Limb (tissue), 2 donors: ENCODE measurements around the gene OLFML3.
A peak's percentile ranks its signal among the peaks of the same experiment; 100 is the strongest.

Experiments
- DNase-seq, 2 donors: peaks; one replicate each; pipeline ENCODE4 v3.0.0-alpha.2; 2016; ENCODE audit errors: extremely low spot score in 2 of 2

Gene OLFML3, protein sequence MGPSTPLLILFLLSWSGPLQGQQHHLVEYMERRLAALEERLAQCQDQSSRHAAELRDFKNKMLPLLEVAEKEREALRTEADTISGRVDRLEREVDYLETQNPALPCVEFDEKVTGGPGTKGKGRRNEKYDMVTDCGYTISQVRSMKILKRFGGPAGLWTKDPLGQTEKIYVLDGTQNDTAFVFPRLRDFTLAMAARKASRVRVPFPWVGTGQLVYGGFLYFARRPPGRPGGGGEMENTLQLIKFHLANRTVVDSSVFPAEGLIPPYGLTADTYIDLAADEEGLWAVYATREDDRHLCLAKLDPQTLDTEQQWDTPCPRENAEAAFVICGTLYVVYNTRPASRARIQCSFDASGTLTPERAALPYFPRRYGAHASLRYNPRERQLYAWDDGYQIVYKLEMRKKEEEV

DNA sequence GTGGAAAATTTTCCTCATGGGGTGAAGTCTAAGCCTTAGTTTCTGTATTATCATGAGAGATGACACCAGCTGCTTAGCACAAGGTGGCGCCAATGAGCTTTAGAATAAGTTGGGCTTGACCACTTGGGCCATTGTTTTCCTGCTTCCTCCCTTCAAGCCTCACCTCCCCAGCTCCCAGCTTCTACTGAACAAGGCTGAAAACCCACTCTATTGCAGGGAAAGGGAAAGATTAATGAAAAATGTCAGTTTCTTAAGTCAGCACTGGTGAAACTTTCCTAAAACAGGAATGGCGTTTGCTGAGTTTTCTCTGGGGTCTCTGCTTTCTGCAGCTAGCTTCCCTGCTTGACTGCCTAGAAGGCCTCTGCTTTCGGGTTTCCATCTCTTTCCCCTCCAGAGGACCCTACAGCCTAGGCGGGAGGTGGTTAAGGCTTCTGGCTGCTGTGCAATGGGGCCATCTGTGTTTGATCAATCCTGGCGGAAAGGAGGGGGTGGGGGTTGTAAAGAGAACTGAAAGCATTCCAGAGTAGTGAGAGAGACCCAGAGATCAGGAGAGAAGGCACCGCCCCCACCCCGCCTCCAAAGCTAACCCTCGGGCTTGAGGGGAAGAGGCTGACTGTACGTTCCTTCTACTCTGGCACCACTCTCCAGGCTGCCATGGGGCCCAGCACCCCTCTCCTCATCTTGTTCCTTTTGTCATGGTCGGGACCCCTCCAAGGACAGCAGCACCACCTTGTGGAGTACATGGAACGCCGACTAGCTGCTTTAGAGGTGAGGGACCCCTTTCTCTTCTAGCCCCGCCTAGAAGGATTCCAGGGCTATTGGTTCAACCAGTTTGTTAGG lies at the start of gene OLFML3:
Gene OLFML3, plus strand, starts transcription at position 612 of the 840 bp plus-strand sequence. Its CDS starts 43 bp downstream, at position 655.
- DNase-seq: peak; percentile 88 to 92

DNA sequence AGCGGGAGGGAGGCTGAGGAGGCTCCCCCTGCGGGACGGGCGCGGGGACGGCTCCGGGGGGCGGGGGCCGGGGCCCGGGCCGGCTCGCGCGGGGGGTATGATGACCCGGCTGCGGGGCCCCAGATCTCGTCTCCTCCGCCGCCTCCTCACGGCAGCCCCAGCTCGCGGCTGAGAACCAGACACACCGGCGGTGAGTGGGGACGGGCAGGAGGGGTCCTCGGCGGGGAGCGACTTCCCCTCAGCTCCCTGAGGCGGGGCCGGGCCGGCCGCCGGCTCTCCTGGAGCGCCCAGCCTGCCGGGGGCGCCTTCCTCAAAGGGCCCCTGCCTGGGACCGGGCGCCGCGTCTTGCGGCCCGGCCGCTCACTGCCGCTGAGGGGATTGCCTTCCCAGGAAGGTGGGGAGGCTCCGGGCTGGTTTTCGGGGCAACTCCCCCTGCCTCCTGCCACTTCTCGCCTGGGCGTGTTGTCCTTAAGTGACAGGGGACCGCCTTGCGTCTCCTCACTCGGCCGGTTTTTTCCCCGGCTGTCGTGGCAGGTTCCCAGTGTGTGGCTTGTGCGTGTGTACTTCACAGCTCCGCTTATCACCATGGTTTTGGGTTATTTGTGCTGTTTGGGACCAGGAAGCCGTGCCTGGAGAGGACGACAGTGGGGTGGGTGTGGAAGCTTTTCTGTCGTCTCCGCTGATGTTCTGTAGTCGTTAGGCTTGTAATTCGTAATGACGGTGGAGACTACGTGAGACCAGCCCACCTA lies 49.4 kb upstream of the OLFML3 start:
- DNase-seq: peak in 1 of 2 donors; percentile 15

DNA sequence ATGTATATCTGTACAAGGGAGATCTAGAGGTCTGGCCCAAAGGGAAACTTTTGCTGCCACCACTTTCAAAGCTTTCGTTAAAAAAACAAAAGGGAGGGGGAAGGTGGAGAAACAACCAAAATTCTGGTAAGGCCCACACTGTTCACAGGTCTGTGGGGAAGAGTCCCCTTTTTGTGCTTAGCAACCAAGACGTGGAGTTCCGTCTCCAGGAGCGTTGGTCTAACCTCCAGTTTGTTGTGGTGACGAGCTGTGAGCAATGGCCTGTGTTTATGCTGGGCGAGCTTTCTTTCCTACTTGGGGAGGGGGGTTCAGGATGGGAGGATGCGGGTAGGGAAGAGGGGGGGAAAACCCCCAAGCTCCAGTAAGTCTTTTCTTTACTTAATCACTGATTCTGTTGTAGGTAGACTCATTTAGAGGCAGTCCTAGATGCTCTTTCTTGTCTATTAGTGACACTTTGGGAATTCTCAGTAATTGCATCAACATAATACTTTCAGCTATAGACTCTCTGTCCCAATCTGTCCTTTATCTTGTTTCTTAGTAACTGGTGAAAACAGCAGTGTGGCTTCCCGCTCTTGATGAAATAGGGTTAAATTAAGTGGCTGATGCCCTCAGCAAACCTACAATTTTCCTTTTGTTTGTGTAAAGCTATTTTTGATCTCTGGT lies 48.6 kb upstream of the OLFML3 start:
- peak; percentile 55 to 58 for DNase-seq

DNA sequence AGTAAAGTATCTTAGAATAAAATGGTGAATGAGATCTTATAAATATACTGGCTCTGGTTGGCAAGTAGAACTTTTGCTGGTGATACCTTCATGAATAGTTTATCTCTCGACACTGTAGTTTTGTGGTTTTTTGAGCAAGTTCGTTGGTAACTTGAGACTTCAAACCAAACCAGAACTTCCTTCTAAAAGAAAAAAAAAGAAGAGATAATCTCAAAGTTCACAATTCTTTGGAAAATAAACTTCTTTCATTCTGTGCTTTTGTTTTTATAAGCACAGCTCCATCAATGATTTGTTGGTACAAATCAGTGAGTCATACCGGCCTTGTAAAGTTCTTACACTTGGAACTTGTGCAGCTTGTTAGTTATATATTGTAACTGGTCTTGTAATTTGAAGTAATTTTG lies 47.8 kb upstream of the OLFML3 start:
- no peak for DNase-seq

DNA sequence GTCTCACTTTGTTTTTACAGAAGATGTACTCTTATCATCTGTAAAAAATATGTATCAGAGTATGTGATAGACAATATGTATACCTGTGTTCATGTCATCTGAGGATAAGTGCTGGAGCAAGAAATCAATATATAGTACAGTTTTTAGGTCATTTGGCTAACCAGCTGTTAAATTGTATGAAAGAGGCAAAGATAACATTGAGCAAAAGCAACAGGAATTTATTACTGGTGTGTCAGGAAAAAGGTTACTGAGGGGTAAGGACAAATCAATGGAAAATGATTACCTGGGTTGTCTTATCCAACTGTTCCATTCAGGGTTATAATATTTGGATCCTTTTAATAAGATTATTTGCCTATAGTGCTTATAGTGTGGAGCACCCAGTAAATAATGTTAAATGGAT lies 45.3 kb upstream of the OLFML3 start:
- no peak for DNase-seq

DNA sequence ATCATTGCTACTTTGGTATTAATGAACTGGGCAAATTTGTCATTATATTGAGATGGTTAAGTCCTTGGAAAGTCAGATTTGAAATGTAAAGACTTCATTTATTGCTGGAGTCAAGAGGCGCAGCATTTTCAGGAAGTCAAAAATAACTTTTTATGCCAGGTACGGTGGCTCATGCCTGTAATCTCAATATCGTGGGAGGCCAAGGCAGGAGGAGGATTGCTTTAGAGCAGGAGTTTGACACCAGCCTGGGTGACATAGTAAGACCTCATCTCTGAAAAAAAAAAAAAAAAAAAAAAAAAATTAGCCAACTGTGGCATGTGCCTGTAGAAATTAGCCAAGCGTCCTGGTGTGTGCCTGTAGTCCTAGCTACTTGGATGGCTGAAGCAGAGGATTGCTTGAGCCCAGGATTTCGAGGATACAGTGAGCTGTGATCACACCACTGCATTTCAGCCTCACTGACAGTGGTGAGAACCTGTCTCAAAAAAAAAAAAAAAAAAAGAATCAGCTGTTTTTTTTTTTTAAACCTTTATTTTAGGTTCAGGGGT lies 44.7 kb upstream of the OLFML3 start:
- no peak for DNase-seq

DNA sequence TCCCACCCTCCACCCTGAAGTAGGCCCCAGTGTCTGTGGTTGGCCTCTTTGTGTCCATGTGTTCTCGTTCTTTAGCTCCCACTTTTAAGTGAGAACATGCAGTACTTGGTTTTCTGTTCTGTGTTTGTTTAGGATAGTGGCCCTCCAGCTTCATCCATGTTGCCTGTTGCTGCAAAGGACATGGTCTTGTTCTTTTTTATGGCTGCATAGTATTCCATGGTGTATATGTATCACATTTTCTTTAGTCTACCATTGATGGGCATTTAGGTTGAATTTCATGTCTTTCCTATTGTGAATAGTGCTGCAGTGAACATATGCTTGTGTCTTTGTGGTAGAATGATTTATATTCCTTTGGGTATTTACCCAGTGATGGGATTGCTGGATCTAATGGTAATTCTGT lies 44.1 kb upstream of the OLFML3 start:
- DNase-seq: no peak

DNA sequence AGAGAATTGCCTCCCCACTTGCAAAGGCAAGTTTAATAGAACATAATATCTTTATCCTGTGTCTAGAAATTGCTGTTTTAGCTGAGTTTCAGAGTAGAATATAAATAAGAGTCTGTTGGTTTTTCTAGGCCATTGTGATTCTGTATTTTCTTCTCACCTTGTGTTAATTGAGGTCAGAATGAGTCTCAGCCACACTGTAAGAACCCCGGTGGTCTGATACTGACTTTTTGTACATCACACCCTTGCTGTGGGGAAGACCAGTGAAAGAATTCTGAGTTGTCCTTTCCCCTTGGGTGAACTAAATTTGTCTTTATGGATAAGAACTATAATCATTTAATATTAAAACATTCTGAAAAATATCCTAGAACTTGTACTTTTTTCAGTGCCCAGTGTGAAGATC lies 43.3 kb upstream of the OLFML3 start:
- DNase-seq: no peak

DNA sequence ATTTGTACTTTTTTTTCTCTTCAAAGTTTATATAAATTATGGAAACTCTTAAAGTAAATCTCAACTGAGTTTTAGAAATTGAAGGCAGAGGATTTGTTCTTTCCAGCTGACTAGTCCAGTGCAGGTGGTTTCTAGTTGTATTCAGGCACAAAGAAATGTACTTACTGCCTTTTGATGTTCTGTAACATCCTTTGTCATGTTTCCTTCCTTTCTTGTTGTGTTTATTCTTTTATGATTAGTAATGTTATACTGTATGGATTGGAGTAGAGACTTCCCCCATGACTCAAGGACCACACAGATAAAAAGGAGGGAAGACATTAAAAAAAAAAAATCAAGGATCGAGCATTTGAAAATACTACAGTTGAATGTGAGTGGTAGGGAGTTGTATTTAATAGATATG lies 42.1 kb upstream of the OLFML3 start:
- DNase-seq: no peak

DNA sequence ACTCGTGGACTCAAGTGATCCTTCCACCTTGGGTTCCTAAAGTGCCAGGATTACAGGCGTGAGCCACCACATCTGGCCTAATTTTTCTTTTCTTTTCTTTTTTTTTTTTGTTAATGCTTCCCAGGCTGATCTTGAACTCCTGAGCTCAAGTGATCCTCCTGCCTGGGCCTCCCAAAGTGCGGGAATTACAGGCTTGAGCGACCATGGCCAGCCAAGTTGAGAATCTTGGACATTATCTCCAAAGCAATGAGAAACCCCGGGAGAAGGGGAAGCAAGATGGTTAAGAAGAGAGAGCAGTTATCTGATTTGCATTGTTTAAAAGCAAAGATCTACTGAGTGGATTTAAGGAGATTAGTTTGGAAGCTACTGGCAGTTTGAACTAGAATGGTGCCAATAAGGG lies 41.1 kb upstream of the OLFML3 start:
- DNase-seq: no peak

DNA sequence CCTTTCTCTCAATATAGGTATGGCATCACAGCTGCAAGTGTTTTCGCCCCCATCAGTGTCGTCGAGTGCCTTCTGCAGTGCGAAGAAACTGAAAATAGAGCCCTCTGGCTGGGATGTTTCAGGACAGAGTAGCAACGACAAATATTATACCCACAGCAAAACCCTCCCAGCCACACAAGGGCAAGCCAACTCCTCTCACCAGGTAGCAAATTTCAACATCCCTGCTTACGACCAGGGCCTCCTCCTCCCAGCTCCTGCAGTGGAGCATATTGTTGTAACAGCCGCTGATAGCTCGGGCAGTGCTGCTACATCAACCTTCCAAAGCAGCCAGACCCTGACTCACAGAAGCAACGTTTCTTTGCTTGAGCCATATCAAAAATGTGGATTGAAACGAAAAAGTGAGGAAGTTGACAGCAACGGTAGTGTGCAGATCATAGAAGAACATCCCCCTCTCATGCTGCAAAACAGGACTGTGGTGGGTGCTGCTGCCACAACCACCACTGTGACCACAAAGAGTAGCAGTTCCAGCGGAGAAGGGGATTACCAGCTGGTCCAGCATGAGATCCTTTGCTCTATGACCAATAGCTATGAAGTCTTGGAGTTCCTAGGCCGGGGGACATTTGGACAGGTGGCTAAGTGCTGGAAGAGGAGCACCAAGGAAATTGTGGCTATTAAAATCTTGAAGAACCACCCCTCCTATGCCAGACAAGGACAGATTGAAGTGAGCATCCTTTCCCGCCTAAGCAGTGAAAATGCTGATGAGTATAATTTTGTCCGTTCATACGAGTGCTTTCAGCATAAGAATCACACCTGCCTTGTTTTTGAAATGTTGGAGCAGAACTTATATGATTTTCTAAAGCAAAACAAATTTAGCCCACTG lies 38.7 kb upstream of the OLFML3 start:
- no peak for DNase-seq

DNA sequence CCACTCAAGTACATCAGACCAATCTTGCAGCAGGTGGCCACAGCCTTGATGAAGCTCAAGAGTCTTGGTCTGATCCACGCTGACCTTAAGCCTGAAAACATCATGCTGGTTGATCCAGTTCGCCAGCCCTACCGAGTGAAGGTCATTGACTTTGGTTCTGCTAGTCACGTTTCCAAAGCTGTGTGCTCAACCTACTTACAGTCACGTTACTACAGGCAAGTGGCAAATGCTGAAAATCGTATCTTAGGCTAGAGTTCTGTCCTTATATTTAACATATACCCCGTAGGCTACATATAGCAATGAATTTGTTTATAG lies 38.1 kb upstream of the OLFML3 start:
- no peak for DNase-seq

DNA sequence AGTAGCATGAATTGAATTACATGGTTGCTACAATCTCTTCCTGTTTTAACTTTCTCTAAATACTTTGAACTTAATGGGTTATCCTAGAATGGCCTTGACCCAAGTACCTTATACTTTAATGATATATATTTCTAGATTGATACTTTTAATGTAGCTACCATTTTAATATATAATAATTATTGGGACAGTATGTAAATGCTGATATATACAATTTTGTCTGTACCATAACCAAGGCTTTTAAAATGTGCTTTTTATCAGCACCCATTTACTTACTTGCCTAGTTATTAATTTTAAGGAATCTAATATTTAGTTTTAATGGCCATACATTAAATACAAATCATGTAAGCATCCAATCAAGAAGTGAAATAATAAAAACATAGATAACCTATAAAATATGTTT lies 36.7 kb upstream of the OLFML3 start:
- DNase-seq: no peak

DNA sequence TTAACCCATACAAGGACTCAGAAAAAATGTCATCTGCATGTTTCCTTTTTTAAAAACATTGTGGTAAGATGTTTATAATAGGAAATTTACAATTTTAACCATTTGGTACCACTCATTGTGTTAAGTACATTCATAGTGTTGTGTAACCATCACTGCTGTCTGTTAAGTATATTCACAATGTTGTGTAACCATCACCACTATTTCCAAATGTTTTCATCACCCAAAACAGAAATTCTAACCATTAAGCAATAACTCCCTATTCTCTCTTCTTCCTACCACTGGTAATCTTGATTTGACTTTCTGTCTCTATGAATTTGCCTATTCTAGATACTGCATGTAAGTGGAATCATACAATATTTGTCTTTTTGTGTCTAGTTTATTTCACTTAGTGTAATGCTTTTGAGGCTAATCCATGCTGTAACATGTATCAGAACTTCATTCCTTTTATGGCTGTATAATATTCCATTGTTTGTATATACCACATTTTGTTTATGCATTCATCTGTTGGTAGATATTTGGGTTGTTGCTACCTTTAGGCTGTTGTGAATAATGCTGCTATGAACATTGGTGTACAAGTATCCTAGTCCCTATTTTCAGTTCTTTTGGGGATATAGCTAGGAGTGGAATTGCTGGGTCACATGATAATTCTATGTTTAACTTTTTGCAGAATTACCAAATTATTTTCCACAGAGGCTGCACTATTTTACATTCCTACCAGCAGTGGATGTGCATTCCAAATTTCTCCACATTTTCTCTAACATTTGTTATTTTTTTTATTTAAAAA lies 36.1 kb upstream of the OLFML3 start:
- DNase-seq: no peak

DNA sequence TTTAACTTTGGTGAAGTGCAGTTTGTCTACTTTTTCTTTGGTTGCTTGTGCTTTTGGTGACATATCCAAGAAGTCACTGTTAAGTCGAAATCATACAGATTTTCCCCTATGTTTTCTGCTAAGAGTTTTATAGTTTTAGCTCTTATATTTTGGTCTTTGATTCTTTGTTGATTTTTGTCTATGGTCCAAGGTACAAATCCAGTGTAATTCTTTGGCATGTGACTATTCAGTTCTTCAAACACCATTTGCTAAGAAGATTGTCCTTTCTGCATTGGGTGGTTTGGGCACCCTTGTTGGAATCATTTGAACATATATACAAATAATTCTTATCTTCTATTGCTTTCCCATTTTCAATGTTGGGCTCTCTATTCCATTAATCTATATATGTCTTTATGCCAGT lies 33.9 kb upstream of the OLFML3 start:
- DNase-seq: no peak

DNA sequence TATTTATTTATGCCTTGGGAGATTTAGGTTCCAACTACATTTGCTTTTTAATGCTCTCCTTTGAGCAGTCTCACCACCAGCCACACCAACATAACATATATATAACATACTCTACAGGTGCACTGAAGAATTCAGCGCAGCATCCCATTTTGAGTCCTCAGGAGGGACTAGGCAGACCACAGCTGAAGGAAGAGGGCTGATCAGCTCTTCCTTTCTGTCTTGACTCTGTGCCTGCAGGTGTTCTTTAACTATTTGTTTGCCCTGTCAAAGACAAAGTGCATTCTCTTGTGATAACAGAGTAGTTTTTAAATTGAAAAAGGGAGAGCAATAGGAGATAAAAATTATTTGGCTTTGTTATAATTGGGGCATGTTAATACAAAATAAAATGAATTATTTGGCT lies 33.2 kb upstream of the OLFML3 start:
- no peak for DNase-seq

DNA sequence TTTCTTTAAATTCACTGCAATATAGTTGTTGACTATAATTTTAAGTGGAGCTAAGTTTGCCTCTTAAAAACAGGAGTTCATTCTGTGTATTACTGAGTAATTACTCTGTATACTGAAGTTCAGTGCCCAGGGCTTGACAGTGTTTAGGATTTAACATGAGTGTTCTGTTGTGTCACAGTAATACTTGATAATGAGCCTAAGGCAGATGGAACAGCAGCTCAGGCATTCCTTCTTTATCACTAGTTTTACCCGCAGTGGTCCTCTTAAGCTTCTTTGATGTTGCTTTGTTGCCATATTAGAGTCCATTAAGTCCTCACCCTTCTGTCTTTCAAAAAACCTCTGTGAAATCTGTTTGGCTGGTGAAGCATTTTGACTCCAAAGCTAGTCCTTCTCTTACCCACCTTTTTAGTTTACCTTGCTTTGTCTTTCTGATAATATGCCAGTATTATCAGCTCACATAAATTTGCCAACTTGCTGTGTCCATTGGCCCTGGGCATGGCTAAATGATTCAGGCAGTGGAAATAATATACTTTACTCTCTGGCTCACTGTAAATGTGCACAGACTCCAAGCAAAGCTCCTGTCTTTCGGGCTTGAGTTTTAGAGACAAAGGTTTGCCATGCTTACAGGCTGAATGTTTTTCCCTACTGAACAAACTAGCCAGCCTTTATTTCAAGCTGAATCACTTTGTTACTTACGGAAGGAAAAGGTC lies 32.4 kb upstream of the OLFML3 start:
- no peak for DNase-seq

DNA sequence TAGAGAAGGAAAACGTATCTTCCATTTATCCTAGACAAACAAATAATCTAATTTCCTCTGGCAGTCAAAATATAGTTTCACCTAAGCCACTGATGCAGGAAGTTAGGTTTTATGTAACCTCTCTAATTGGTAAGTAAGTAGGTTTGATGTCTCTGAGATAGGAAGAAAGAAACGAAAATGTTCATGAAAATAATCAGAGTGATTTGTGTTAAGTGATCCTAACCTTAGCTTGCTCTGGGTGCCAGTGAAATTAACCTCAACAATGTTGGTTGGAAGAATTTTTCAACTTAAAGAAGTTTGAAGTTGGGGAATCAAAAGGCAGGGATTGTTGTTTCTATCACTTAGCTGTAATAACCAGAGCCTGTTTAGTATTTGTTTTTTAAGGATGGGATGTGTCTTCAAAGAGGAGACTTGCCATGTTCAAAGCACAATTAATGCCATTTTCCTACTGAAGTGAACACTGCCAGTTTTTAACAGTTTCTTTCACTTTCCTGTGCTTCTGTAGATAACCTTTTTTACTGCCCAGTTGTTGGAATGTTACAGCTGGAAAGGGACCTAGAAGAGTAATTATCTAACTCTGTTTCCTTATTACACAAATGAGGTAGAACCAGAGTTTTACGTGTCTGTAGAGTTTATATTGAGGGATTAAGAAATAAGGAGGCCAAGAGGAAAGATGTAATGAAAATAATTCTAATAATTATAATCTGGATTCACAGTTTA lies 31.7 kb upstream of the OLFML3 start:
- no peak for DNase-seq
